ENCODE results near the gene SAMD5.
"Not testable (repeated sequence)": the region's sequence is repeated elsewhere in the genome, so short reads cannot be mapped to it uniquely, and the experiment has no call there.

SAMD5 gene

DNA sequence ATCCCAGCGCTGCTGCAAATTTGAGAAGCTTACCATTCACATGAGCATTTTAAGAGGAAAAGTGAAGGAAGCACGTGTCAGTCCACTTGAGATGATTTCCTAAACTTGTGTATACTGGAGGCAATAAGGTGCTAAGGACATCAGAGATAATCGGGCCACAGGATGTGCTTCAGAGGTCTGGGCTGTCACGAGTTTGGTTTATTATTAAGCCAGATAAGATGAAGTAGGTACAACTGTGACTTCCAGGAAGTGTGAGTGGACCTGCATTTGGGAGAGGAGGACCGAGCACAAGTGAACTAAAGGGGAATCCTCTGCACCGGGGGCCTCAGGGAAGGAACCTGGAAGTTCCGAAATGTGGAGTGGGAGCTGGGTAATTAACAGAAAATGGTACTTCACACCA is 1.4 kb downstream of the SAMD5 start:
- H3K9me3 Mint-ChIP-seq = no peaks in the 10 kb centered on the region

DNA sequence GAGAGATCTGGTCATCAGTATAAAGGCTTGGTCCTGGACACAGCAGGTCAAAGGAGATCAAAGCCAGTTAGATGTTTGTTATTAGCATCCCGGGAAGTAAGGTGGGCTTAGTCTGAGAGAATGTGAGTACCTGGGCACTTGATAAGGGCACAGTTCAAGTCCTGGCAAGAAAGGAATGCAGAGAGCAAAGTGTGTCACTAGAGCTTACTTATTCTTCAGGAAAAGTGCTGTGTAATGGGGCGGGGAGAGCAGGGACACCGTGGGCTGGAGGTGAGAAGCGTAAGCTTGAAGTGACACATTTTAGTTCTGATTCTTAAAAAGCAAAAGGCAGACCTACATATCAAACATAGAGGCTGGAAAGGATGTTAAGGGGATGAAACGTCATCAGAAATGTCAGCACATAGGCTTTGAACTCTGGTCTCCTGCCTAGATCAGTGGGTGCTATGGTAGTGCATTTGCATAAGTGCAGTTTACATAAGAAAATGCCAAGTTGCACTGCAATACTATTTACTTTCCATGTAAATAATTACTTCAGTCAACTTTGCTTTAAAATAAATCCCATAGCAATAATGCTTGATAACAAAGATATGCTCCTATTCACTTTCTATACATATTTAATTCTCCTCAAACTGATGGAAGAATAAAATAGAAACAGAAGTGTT is 2.6 kb downstream of the SAMD5 start:
- Mint-ChIP-seq H3K36me3 (ENCODE audit: low read depth) (no peaks in the 10 kb centered on the region), H3K27me3 (ENCODE audit: low read depth) (peaks cover 22% of the 10 kb centered on the region), H3K4me3 (no peak overlapping the region), H3K27ac (no peak overlapping the region), H3K9me3 (no peaks in the 10 kb centered on the region), H3K4me1 (ENCODE audit: low read depth) (peaks cover 8% of the 10 kb centered on the region)

More for the DNA sequence above, 1.4 kb downstream of the SAMD5 start:
- H3K27me3 Mint-ChIP-seq (ENCODE audit: low read depth) = peaks cover 32% of the 10 kb centered on the region
- H3K4me1 Mint-ChIP-seq (ENCODE audit: low read depth) = peaks cover 8% of the 10 kb centered on the region
- no peak overlapping the region for H3K27ac Mint-ChIP-seq
- H3K36me3 Mint-ChIP-seq (ENCODE audit: low read depth) = no peaks in the 10 kb centered on the region
- peak overlapping the region; percentile 27 for H3K4me3 Mint-ChIP-seq

- Mint-ChIP-seq H3K4me3 (no peak overlapping the region), H3K9me3 (no peaks in the 10 kb centered on the region), H3K27ac (no peak overlapping the region), H3K4me1 (ENCODE audit: low read depth) (no peaks in the 10 kb centered on the region), H3K36me3 (ENCODE audit: low read depth) (no peaks in the 10 kb centered on the region), H3K27me3 (ENCODE audit: low read depth) (no peaks in the 10 kb centered on the region)
Measured at GRCh38 chr6:147514831-147515230, 6.3 kb downstream of the SAMD5 start.

GRCh38 chr6:147515327-147515726 is 6.8 kb downstream of the SAMD5 start:
- Mint-ChIP-seq H3K4me1 (ENCODE audit: low read depth) (no peaks in the 10 kb centered on the region), H3K9me3 (no peaks in the 10 kb centered on the region), H3K36me3 (ENCODE audit: low read depth) (no peaks in the 10 kb centered on the region), H3K4me3 (no peak overlapping the region), H3K27me3 (ENCODE audit: low read depth) (no peaks in the 10 kb centered on the region), H3K27ac (no peak overlapping the region)

GRCh38 chr6:147522597-147522996 is 14.1 kb downstream of the SAMD5 start:
- H3K4me1 Mint-ChIP-seq (ENCODE audit: low read depth) = no peaks in the 10 kb centered on the region
- H3K4me3 Mint-ChIP-seq = no peak overlapping the region
- H3K27me3 Mint-ChIP-seq (ENCODE audit: low read depth) = peaks cover 17% of the 10 kb centered on the region
- no peaks in the 10 kb centered on the region for H3K9me3 Mint-ChIP-seq
- H3K27ac Mint-ChIP-seq = no peak overlapping the region
- no peaks in the 10 kb centered on the region for H3K36me3 Mint-ChIP-seq (ENCODE audit: low read depth)

DNA sequence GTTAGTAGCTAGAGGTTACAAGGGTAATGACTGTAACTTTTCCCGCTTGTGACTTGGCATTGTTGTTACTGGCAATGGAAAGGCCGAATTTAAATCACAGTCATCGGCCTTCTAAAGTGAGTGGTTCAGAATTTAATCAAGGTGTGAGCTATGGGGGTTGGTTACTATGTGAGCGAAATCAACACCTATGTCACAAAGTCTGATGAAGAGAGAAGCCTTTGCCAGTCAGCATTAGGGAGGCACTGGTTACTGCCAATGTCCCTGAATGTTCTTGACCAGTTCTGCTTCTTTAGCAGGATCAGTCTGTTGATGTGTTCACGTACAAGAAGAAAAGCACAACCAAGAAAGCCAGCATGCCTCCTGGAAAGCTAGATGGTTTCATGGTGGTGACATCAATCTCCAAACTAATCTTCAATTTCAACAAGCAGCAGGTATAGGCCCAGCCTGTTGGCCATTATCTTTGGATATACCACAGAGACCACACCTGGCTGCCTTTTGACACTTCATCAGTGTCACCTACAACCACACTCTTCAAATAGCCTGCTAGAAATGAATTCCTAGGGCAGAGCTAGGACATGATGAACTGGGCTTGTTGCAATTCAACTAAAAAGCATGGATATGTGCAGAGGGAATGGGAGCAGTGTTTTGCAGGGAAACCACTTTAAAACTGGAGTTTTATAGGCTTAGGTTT is 17.2 kb downstream of the SAMD5 start:
- Mint-ChIP-seq H3K36me3 (ENCODE audit: low read depth) (no peaks in the 10 kb centered on the region), H3K9me3 (no peaks in the 10 kb centered on the region)

GRCh38 chr6:147527197-147527596 is 18.7 kb downstream of the SAMD5 start:
- H3K27ac Mint-ChIP-seq = no peak overlapping the region
- no peak overlapping the region for H3K4me3 Mint-ChIP-seq
- H3K27me3 Mint-ChIP-seq (ENCODE audit: low read depth) = peaks cover 27% of the 10 kb centered on the region
- no peaks in the 10 kb centered on the region for H3K36me3 Mint-ChIP-seq (ENCODE audit: low read depth)
- H3K4me1 Mint-ChIP-seq (ENCODE audit: low read depth) = peaks cover 5% of the 10 kb centered on the region
- no peaks in the 10 kb centered on the region for H3K9me3 Mint-ChIP-seq

More for the DNA sequence above, 17.2 kb downstream of the SAMD5 start:
- Mint-ChIP-seq H3K27me3 (ENCODE audit: low read depth) (peaks cover 26% of the 10 kb centered on the region), H3K27ac (no peak overlapping the region), H3K4me3 (no peak overlapping the region), H3K4me1 (ENCODE audit: low read depth) (peaks cover 5% of the 10 kb centered on the region)

- Mint-ChIP-seq H3K4me3 (no peak overlapping the region), H3K27ac (no peak overlapping the region), H3K36me3 (ENCODE audit: low read depth) (no peaks in the 10 kb centered on the region), H3K9me3 (no peaks in the 10 kb centered on the region), H3K4me1 (ENCODE audit: low read depth) (peaks cover 5% of the 10 kb centered on the region), H3K27me3 (ENCODE audit: low read depth) (peaks cover 27% of the 10 kb centered on the region)
Measured at GRCh38 chr6:147528511-147529145, 20.1 kb downstream of the SAMD5 start.

DNA sequence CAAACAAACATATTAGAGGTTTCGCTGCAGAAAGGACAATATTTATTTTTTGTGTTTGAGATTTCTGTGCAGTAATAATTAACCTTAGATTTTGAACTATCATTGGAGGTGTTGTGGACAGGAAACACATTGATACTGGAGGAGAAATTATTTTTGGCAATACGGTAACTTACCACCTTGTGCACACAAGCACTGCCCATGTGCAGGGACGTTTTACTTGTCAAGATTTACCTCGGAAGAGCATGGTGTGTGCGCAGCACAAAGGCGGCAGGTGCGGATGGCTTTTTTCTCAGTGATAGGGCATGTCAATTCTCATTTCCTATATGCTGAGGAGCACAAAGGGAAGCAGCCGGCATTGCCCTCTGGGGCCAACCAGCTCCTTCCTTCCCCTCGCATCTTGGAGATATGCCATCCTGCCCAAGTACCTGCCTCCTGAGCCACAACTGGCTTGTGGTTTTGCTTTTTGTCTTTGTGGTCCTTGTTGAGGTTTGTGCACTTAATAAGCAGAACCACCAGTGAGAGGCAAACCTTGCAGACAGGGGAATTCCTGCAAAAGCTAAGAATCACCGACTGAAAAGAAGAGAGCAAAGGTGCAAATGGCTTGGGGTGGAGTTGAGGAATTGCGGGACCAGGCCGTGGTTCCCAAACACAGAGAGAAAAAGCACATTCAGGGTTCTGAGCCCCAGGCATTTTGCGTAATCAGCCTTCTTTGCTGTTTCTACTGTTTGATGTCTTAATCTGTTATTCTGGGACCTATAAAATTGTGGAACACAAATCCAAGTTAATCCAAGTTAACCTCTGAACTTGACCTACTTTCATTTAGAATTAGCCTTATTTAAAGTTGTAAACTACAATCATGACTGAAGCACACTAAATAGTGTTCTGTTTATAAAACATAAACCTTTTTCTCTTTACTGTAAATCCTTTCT is 21.9 kb downstream of the SAMD5 start:
- Mint-ChIP-seq H3K27ac (no peak overlapping the region), H3K36me3 (ENCODE audit: low read depth) (no peaks in the 10 kb centered on the region), H3K27me3 (ENCODE audit: low read depth) (peaks cover 23% of the 10 kb centered on the region), H3K4me1 (ENCODE audit: low read depth) (peaks cover 5% of the 10 kb centered on the region), H3K9me3 (no peaks in the 10 kb centered on the region), H3K4me3 (no peak overlapping the region)

GRCh38 chr6:147531321-147531720 is 22.8 kb downstream of the SAMD5 start:
- no peaks in the 10 kb centered on the region for H3K36me3 Mint-ChIP-seq (ENCODE audit: low read depth)
- peaks cover 23% of the 10 kb centered on the region for H3K27me3 Mint-ChIP-seq (ENCODE audit: low read depth)
- H3K9me3 Mint-ChIP-seq = no peaks in the 10 kb centered on the region
- H3K4me1 Mint-ChIP-seq (ENCODE audit: low read depth) = peaks cover 5% of the 10 kb centered on the region
- no peak overlapping the region for H3K27ac Mint-ChIP-seq
- no peak overlapping the region for H3K4me3 Mint-ChIP-seq

GRCh38 chr6:147534116-147534860 is 25.8 kb downstream of the SAMD5 start:
- Mint-ChIP-seq H3K36me3 (ENCODE audit: low read depth) (no peaks in the 10 kb centered on the region), H3K4me1 (ENCODE audit: low read depth) (peaks cover 5% of the 10 kb centered on the region), H3K27ac (no peak overlapping the region), H3K4me3 (no peak overlapping the region), H3K9me3 (no peaks in the 10 kb centered on the region), H3K27me3 (ENCODE audit: low read depth) (peaks cover 14% of the 10 kb centered on the region)

DNA sequence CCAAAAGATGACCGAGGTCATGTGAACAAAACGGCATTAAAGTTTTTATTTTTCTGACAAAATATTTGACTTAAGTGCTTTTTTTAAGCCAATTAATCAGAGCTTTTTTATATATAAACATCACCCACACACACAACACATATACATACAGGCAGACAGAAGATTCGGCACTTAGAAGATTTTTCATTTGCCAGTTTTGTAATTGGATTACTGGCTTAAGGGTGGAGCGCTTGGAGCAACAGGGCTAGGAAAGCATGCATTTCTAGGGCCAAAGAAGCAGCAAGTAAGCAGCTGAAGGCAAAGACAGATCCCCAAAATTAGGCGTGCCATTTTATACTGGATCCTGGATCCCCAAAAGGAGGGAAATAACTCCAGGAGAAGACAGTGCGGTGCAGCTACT is 30.3 kb downstream of the SAMD5 start:
- no peaks in the 10 kb centered on the region for H3K36me3 Mint-ChIP-seq (ENCODE audit: low read depth)
- no peaks in the 10 kb centered on the region for H3K4me1 Mint-ChIP-seq (ENCODE audit: low read depth)
- no peak overlapping the region for H3K4me3 Mint-ChIP-seq
- H3K9me3 Mint-ChIP-seq = no peaks in the 10 kb centered on the region
- H3K27ac Mint-ChIP-seq = no peak overlapping the region
- H3K27me3 Mint-ChIP-seq (ENCODE audit: low read depth) = no peaks in the 10 kb centered on the region

DNA sequence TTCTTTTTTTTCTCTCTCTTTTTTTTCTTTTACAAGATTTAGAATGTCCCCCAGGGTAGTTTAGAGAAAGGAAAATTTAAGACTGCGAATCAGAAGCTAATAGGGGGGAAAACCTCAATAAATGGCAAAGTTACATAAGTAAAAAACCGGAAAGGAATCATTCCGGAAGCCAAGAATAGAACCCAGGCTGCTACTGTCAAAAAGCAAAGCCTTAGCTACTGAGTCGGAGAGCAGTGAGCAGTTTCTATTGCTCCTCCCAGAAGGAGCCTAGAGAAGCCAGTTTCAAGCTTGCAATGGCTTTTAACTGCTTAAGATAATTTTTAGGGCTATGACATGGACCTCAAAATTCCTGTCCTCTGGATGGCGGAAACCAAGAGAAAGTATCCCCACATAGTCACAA is 31.6 kb downstream of the SAMD5 start:
- Mint-ChIP-seq H3K4me3 (no peak overlapping the region), H3K36me3 (ENCODE audit: low read depth) (no peaks in the 10 kb centered on the region), H3K9me3 (no peaks in the 10 kb centered on the region), H3K27ac (no peak overlapping the region), H3K4me1 (ENCODE audit: low read depth) (no peaks in the 10 kb centered on the region), H3K27me3 (ENCODE audit: low read depth) (no peaks in the 10 kb centered on the region)

DNA sequence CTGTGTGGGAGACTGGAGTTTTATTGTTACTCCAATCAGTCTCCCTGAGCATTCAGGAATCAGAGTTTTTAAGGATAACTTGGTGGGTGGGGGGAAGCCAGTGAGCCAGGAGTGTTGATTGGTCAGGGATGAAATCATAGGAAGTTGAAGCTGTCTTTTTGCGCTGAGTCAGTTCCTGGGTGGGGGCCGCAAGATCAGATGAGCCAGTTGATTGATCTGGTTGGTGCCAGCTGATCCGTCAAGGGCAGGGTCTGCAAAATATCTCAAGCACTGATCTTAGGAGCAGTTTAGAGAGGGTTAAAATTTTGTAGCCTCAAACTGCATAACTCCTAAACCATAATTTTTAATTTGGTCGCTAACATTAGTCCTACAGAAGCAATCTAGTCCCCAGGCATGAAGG is 33.9 kb downstream of the SAMD5 start:
- H3K9me3 Mint-ChIP-seq; H3K4me1 Mint-ChIP-seq (ENCODE audit: low read depth); H3K4me3 Mint-ChIP-seq; H3K27ac Mint-ChIP-seq; H3K36me3 Mint-ChIP-seq (ENCODE audit: low read depth); H3K27me3 Mint-ChIP-seq (ENCODE audit: low read depth): not testable (repeated sequence)
